Spleen (tissue), 11 donors: Measurements from ENCODE around the gene COL19A1. TPM values are rescaled to one million over a fixed set of nuclear protein-coding genes. Genes with fewer than 3 reads are reported as not detected.

Experiments
- DNase-seq: peaks from one replicate; pipeline ENCODE4 v3.0.0-alpha.2; 2020
- H3K27ac ChIP-seq, 8 donors: fragments of 200-600 bp; sonication (generic) in 7 of 8; 1 replicate in 4 of 8; 2 replicates in 4 of 8; pipeline versions ENCODE4 v1.5.0 to v1.8.0; 2016 to 2021; ENCODE audit warnings: inconsistent platforms in 4 of 8, mild to moderate bottlenecking in 4 of 8, moderate library complexity in 1 of 8
- H3K27me3 ChIP-seq, 7 donors: fragments of 200-600 bp; sonication (generic) in 6 of 7; replicated peaks in 1 of 7; 1 replicate in 4 of 7; 2 replicates in 3 of 7; pipeline versions ENCODE4 v1.5.0 to v1.8.0; 2016 to 2021; ENCODE audit warnings: inconsistent platforms in 3 of 7, mild to moderate bottlenecking in 1 of 7
- H3K36me3 ChIP-seq, 6 donors: fragments of 200-600 bp; sonication (generic) in 5 of 6; 1 replicate in 4 of 6; 2 replicates in 2 of 6; pipeline versions ENCODE4 v1.5.0 to v1.8.0; 2016 to 2021; ENCODE audit warnings: inconsistent platforms in 2 of 6
- H3K4me1 ChIP-seq, 6 donors: fragments of 200-600 bp; sonication (generic) in 5 of 6; 1 replicate in 3 of 6; 2 replicates in 3 of 6; pipeline versions ENCODE4 v1.5.0 to v1.8.0; 2016 to 2021; ENCODE audit warnings: inconsistent platforms in 3 of 6
- H3K4me3 ChIP-seq, 8 donors: fragments of 200-600 bp; sonication (generic) in 7 of 8; 1 replicate in 4 of 8; 2 replicates in 4 of 8; pipeline versions ENCODE4 v1.5.0 to v1.8.0; 2016 to 2021; ENCODE audit warnings: inconsistent platforms in 4 of 8, mild to moderate bottlenecking in 4 of 8, moderate library complexity in 2 of 8
- H3K9me3 ChIP-seq, 8 donors: fragments of 200-600 bp; sonication (generic) in 7 of 8; 1 replicate in 4 of 8; 2 replicates in 4 of 8; pipeline versions ENCODE4 v1.5.0 to v1.8.0; 2016 to 2021; ENCODE audit warnings: inconsistent platforms in 4 of 8
- CTCF ChIP-seq, 11 experiments: fragments of 200-600 bp in 7 of 11; fragments of 450-650 bp in 4 of 11; sonication (generic) in 4 of 11; IDR thresholded peaks in 8 of 11; conservative IDR thresholded peaks in 3 of 11; 1 replicate in 7 of 11; 2 replicates in 4 of 11; pipeline versions ENCODE4 v1.4.0 to v1.8.0; 2016 to 2021; ENCODE audit warnings: antibody characterized with exemption in 11 of 11, inconsistent platforms in 4 of 11, mild to moderate bottlenecking in 1 of 11
- POLR2A ChIP-seq, 3 donors: fragments of 450-650 bp; IDR thresholded peaks; one replicate each; pipeline ENCODE4 v1.5.1; 2017; ENCODE audit warnings: antibody characterized with exemption in 3 of 3, mild to moderate bottlenecking in 1 of 3
- POLR2AphosphoS5 ChIP-seq, 3 donors: sonication (generic); formaldehyde crosslinking; IDR thresholded peaks; one replicate each; pipeline ENCODE4 v1.5.1; 2017; ENCODE audit warnings: antibody characterized with exemption in 3 of 3
- WGBS, 5 donors: extraction: QIAGEN DNeasy Blood & Tissue Kit in 3 of 5; methylation state at CpG; one replicate each; pipeline versions ENCODE4 v1.1.5 to v1.1.7; 2013 to 2018; 5-methylcytosine and 5-hydroxymethylcytosine counted together
- intact Hi-C: fragments of 100-400 bp; cut with DNase I; formaldehyde crosslinking; loops from one replicate; pipeline ENCODE4 v1.15.0; 2023; ENCODE audit warnings: low total_unique reads
- polyA plus RNA-seq, 3 donors: library from polyadenylated mRNA; stranded (reverse); fragments of 200-250 nt; gene quantifications; one replicate each; pipeline ENCODE4 v1.2.1, GENCODE V29; 2013
- total RNA-seq, 7 donors: library from RNA; depleted of rRNA in 3 of 7; stranded (reverse); fragments of >200 nt in 3 of 7; fragmentation: NEBNext Ultra II Directional in 4 of 7; extraction: Animal tissue kit (Norgen Biotek cat#: 25700) in 4 of 7; gene quantifications; one replicate each; pipeline versions ENCODE4 v1.1.0 to v1.2.1, GENCODE V29; 2016 to 2021
- donor health status: healthy with polysubstance abuse.
- donor health status: DM: no; HTN: no; CAD: no; lungs with moderate emphysema.
- donor health status: DM: no; HTN: no; CAD: no.
- donor health status: Bipolar disorder and iron deficiency.
- donor health status: healthy.
- donor health status: DM: no; HTN: no; CAD: no.
- donor health status: DM: yes; HTN: yes; CAD: no.

The COL19A1 gene
- total and polyA plus RNA-seq, 10 donors = 0.48 to 14.5 (median 10.2) TPM

- intact Hi-C loops = no loop called here
- TF ChIP-seq POLR2AphosphoS5 (IDR thresholded peaks at IDR 0.05) (no peak), CTCF (IDR thresholded peaks at IDR 0.05 in 8 of 11, conservative IDR thresholded peaks at IDR 0.05 in 3 of 11) (no peak), POLR2A (IDR thresholded peaks at IDR 0.05) (no peak)
- no peak for DNase-seq
- no peak overlapping the region for H3K27ac ChIP-seq
- no peaks in the 10 kb centered on the region for H3K9me3 ChIP-seq
- no peaks in the 10 kb centered on the region for H3K4me1 ChIP-seq
- no peaks in the 10 kb centered on the region for H3K36me3 ChIP-seq
- no peaks in the 10 kb centered on the region for H3K27me3 ChIP-seq
- H3K4me3 ChIP-seq = no peak overlapping the region
Measured at GRCh38 chr6:70073637-70074036, 207.3 kb downstream of the COL19A1 start.

GRCh38 chr6:70079241-70079640, 212.9 kb downstream of the COL19A1 start:
- no peak for TF ChIP-seq POLR2AphosphoS5 (IDR thresholded peaks at IDR 0.05)
- no peak for TF ChIP-seq CTCF (IDR thresholded peaks at IDR 0.05 in 8 of 11, conservative IDR thresholded peaks at IDR 0.05 in 3 of 11)
- no peak for TF ChIP-seq POLR2A (IDR thresholded peaks at IDR 0.05)
- 79 to 88% (median 85%) methylated on average over 3 of the region's 3 CpGs for WGBS, 5 donors
- Histone ChIP-seq H3K4me1 (no peaks in the 10 kb centered on the region), H3K27me3 (no peaks in the 10 kb centered on the region), H3K36me3 (no peaks in the 10 kb centered on the region), H3K4me3 (no peak overlapping the region), H3K9me3 (no peaks in the 10 kb centered on the region), H3K27ac (no peak overlapping the region)
- no peak for DNase-seq
- intact Hi-C loops = no loop called here

GRCh38 chr6:70080443-70081070, 214.2 kb downstream of the COL19A1 start:
- H3K27me3 ChIP-seq = no peaks in the 10 kb centered on the region
- no peaks in the 10 kb centered on the region for H3K4me1 ChIP-seq
- no peaks in the 10 kb centered on the region for H3K36me3 ChIP-seq
- DNase-seq = no peak
- intact Hi-C loops = no loop called here
- WGBS, 5 donors = 68 to 81% (median 76%) methylated on average over 4 of the region's 4 CpGs
- TF ChIP-seq POLR2AphosphoS5 (IDR thresholded peaks at IDR 0.05) (no peak), CTCF (IDR thresholded peaks at IDR 0.05 in 8 of 11, conservative IDR thresholded peaks at IDR 0.05 in 3 of 11) (no peak), POLR2A (IDR thresholded peaks at IDR 0.05) (no peak)
- no peak overlapping the region for H3K27ac ChIP-seq
- H3K9me3 ChIP-seq = no peaks in the 10 kb centered on the region
- no peak overlapping the region for H3K4me3 ChIP-seq

- intact Hi-C loops = no loop called here
- no peaks in the 10 kb centered on the region for H3K9me3 ChIP-seq
- 63 to 97% (median 94%) methylated on average over 7 of the region's 7 CpGs for WGBS, 5 donors
Measured at GRCh38 chr6:70082830-70083229, 216.5 kb downstream of the COL19A1 start.

More at GRCh38 chr6:70082830-70083229, 216.5 kb downstream of the COL19A1 start:
- no peak overlapping the region for H3K4me3 ChIP-seq
- TF ChIP-seq CTCF (IDR thresholded peaks at IDR 0.05 in 8 of 11, conservative IDR thresholded peaks at IDR 0.05 in 3 of 11) (no peak), POLR2A (IDR thresholded peaks at IDR 0.05) (no peak), POLR2AphosphoS5 (IDR thresholded peaks at IDR 0.05) (no peak)
- no peaks in the 10 kb centered on the region for H3K36me3 ChIP-seq
- DNase-seq = no peak
- H3K27me3 ChIP-seq = no peaks in the 10 kb centered on the region
- H3K27ac ChIP-seq = no peak overlapping the region
- H3K4me1 ChIP-seq = no peaks in the 10 kb centered on the region
